ENCODE data around the gene NELL1. TPM values are rescaled to one million over a fixed set of nuclear protein-coding genes. Genes with fewer than 3 reads are reported as not detected.

Gene NELL1
- total RNA-seq, 1 experiment from 2014 or later, result 0.22 TPM

- no CpG with 5 or more reads among the region's 2 CpGs for WGBS (ENCODE audit: extremely low coverage, insufficient read length, low lambda C conversion rate)
- Histone ChIP-seq H3K9me3 (ENCODE audit: control insufficient read depth, low read depth, low read length) (no peaks in the 10 kb centered on the region), H3K4me2 (ENCODE audit: insufficient read depth, insufficient read length, low read length) (no peak overlapping the region), H3K14ac (ENCODE audit: insufficient read depth, low read length) (no peak overlapping the region), H3K4ac (ENCODE audit: low read depth, low read length) (no peak overlapping the region), H4K91ac (ENCODE audit: insufficient read length, low read depth, low read length) (no peak overlapping the region), H4K8ac (replicated peaks; ENCODE audit: insufficient read length, low read depth, low read length) (no peak overlapping the region), H3K79me2 (ENCODE audit: insufficient read depth, low read length) (no peaks in the 10 kb centered on the region), H3K4me1 (ENCODE audit: insufficient read depth, low read length) (peaks cover 5% of the 10 kb centered on the region; the same call in 1 of the 2 replicates), H3K9ac (ENCODE audit: extremely low read depth, insufficient read length, low read length) (no peak overlapping the region), H4K20me1 (ENCODE audit: control insufficient read depth, insufficient read depth, insufficient read length) (no peaks in the 10 kb centered on the region), H3K27ac (ENCODE audit: insufficient read length, low read depth, low read length) (no peak overlapping the region), H3T11ph (ENCODE audit: low read length) (no peak overlapping the region), H2BK20ac (ENCODE audit: low read depth, low read length, poor library complexity, severe bottlenecking) (no peak overlapping the region), H3K23me2 (ENCODE audit: insufficient read length, low read depth, low read length, poor library complexity, severe bottlenecking) (no peaks in the 10 kb centered on the region), H3K27me3 (ENCODE audit: insufficient read depth, low read length) (no peaks in the 10 kb centered on the region), H3K18ac (ENCODE audit: insufficient read length, low read depth, low read length) (no peak overlapping the region), H2BK15ac (ENCODE audit: low read depth, low read length) (no peak overlapping the region), H3K79me1 (ENCODE audit: insufficient read depth, low read depth, low read length, poor library complexity, severe bottlenecking) (no peaks in the 10 kb centered on the region), H3K23ac (ENCODE audit: insufficient read length, low read depth, low read length) (no peak overlapping the region), H2BK120ac (ENCODE audit: low read depth, low read length, poor library complexity, severe bottlenecking) (no peak overlapping the region), H2AK5ac (ENCODE audit: insufficient read length, low read length) (no peak overlapping the region), H4K5ac (ENCODE audit: insufficient read length, low read depth, low read length) (no peak overlapping the region), H2BK12ac (ENCODE audit: insufficient read length, low read depth, low read length) (no peak overlapping the region), H3K56ac (ENCODE audit: insufficient read length, low read depth, low read length) (no peak overlapping the region), H2AFZ (ENCODE audit: low read length) (no peak overlapping the region), H2BK5ac (ENCODE audit: insufficient read length, low read length) (no peak overlapping the region)
- H3K27ac Mint-ChIP-seq, result no peak overlapping the region
- H3K27me3 Mint-ChIP-seq (ENCODE audit: low read depth), result no peaks in the 10 kb centered on the region
- no peaks in the 10 kb centered on the region for H3K36me3 Mint-ChIP-seq (ENCODE audit: insufficient read depth in 1 of 3, low read depth in 3 of 3)
- H3K4me3 Mint-ChIP-seq, result no peak overlapping the region
- no peak for DNase-seq
- peak; percentile 26; the same call in 1 of the 3 replicates for TF ChIP-seq CTCF (conservative IDR thresholded peaks at IDR 0.05)
- no peaks in the 10 kb centered on the region; a peak in 1 of 5 replicates for H3K9me3 Mint-ChIP-seq
- peaks cover 10 to 20% of the 10 kb centered on the region in 2 experiments for H3K4me1 Mint-ChIP-seq
Observed at GRCh38 chr11:21475276-21475675, 805.9 kb downstream of the NELL1 start.

All from H9 (cell line).